B cell (primary cell): ENCODE data around the gene TCF12. TPM values are rescaled to one million over a fixed set of nuclear protein-coding genes. Genes with fewer than 3 reads are reported as not detected.

Source experiments
- ATAC-seq: fragments of 200-7000 bp; cut with Tn5 transposase; one replicate; pipeline ENCODE4 v1.10.0; 2021; ENCODE audit warnings: low read depth, mild to moderate bottlenecking, moderate number of reproducible peaks, moderate library complexity
- CTCF ChIA-PET: fragments of 350-600 bp; sonication (Branson Sonifier 250); formaldehyde crosslinking; loops from one replicate; lab custom pipeline; 2021; ENCODE audit warnings: antibody characterized with exemption, inconsistent platforms; lab: Charles Lee
- POLR2A ChIA-PET: fragments of 350-600 bp; sonication (Branson Sonifier 250); formaldehyde crosslinking; loops from one replicate; lab custom pipeline; 2021; ENCODE audit warnings: antibody characterized with exemption; lab: Charles Lee
- DNase-seq: peaks from one replicate; pipeline ENCODE4 v3.0.0; 2013
- H2AFZ ChIP-seq: 2 replicates; pipeline ENCODE4 v1.6.1; 2012; ENCODE audit warnings: mild to moderate bottlenecking, low read depth, low read length; ENCODE audit not compliant: insufficient read depth, poor library complexity, severe bottlenecking
- H3K27ac ChIP-seq, 2 donors: 1 replicate in 1 of 2; 2 replicates in 1 of 2; pipeline ENCODE4 v1.5.1; 2012 to 2013; ENCODE audit warnings: low read length in 2 of 2, mild to moderate bottlenecking in 2 of 2, moderate library complexity in 1 of 2
- H3K27me3 ChIP-seq, 4 experiments: fragments of 200-600 bp in 1 of 4; sonication (generic) in 1 of 4; replicated peaks in 1 of 4; 1 replicate in 2 of 4; 2 replicates in 2 of 4; pipeline versions ENCODE4 v1.6.1 to v1.7.0; 2013 to 2016; ENCODE audit warnings: low read length in 3 of 4, mild to moderate bottlenecking in 2 of 4, mixed read lengths in 1 of 4, moderate library complexity in 1 of 4; ENCODE audit not compliant: insufficient read depth in 4 of 4, control insufficient read depth in 3 of 4; ENCODE audit errors: control extremely low read depth in 1 of 4
- H3K36me3 ChIP-seq, 2 experiments: replicated peaks in 1 of 2; 1 replicate in 1 of 2; 2 replicates in 1 of 2; pipeline versions ENCODE4 v1.6.1 to v1.7.1; 2013; ENCODE audit warnings: low read length in 1 of 2; ENCODE audit not compliant: insufficient read depth in 2 of 2, control insufficient read depth in 1 of 2; ENCODE audit errors: control extremely low read depth in 1 of 2, extremely low read depth in 1 of 2
- H3K4me1 ChIP-seq, 2 donors: fragments of 200-600 bp in 1 of 2; sonication (generic) in 1 of 2; 1 replicate in 1 of 2; 2 replicates in 1 of 2; pipeline versions ENCODE4 v1.5.1 to v1.6.1; 2013 to 2017; ENCODE audit warnings: low read length in 2 of 2; ENCODE audit not compliant: control insufficient read depth in 2 of 2, insufficient read depth in 2 of 2
- H3K4me2 ChIP-seq: replicated peaks from 2 replicates; pipeline ENCODE3; 2012; ENCODE audit warnings: mild to moderate bottlenecking, low read depth, low read length; ENCODE audit not compliant: poor library complexity, severe bottlenecking
- H3K4me3 ChIP-seq, 5 experiments: fragments of 200-600 bp in 1 of 5; sonication (generic) in 1 of 5; 1 replicate in 3 of 5; 2 replicates in 2 of 5; pipeline versions ENCODE4 v1.5.1 to v1.7.0; 2011 to 2016; ENCODE audit warnings: low read length in 4 of 5, mild to moderate bottlenecking in 4 of 5, low read depth in 2 of 5, control low read depth in 1 of 5, moderate library complexity in 1 of 5; ENCODE audit not compliant: insufficient read depth in 1 of 5; ENCODE audit errors: control extremely low read depth in 1 of 5, extremely low read depth in 1 of 5
- H3K79me2 ChIP-seq: fragments of 200-600 bp; sonication (generic); one replicate; pipeline ENCODE4 v1.6.0; 2016; ENCODE audit warnings: low read length; ENCODE audit not compliant: control insufficient read depth, insufficient read depth
- H3K9ac ChIP-seq: fragments of 200-600 bp; sonication (generic); 2 replicates; pipeline ENCODE4 v1.6.1; 2017; ENCODE audit warnings: mild to moderate bottlenecking, low read length, moderate library complexity
- H3K9me3 ChIP-seq, 3 donors: one replicate each; pipeline versions ENCODE4 v1.6.1 to v1.7.1; 2013; ENCODE audit warnings: low read length in 2 of 3; ENCODE audit not compliant: control insufficient read depth in 2 of 3, insufficient read depth in 1 of 3; ENCODE audit errors: control extremely low read depth in 1 of 3
- H4K20me1 ChIP-seq: 2 replicates; pipeline ENCODE4 v1.6.0; 2012; ENCODE audit warnings: mild to moderate bottlenecking, low read length; ENCODE audit not compliant: insufficient read depth, control insufficient read depth, poor library complexity, severe bottlenecking
- H3K27ac Mint-ChIP-seq: one replicate; pipeline ENCODE4 v1.8.0; 2021; ENCODE audit warnings: mixed read lengths
- H3K27me3 Mint-ChIP-seq: one replicate; pipeline ENCODE4 v1.8.0; 2021; ENCODE audit warnings: mixed read lengths
- H3K4me1 Mint-ChIP-seq: one replicate; pipeline ENCODE4 v1.8.0; 2021; ENCODE audit warnings: mixed read lengths
- H3K4me3 Mint-ChIP-seq: one replicate; pipeline ENCODE4 v1.8.0; 2021; ENCODE audit warnings: mixed read lengths
- H3K9me3 Mint-ChIP-seq: one replicate; pipeline ENCODE4 v1.8.0; 2022; ENCODE audit warnings: mixed read lengths; ENCODE audit not compliant: insufficient read depth
- EZH2 ChIP-seq: IDR thresholded peaks from 2 replicates; pipeline ENCODE4 v1.6.1; 2012; ENCODE audit warnings: borderline replicate concordance, low read depth, mild to moderate bottlenecking, moderate library complexity, low read length; ENCODE audit not compliant: insufficient read depth, poor library complexity, severe bottlenecking
- WGBS: methylation state at CpG from one replicate; pipeline ENCODE4 v1.1.5; 2013; ENCODE audit warnings: missing lambda C conversion rate; ENCODE audit not compliant: insufficient coverage; 5-methylcytosine and 5-hydroxymethylcytosine counted together
- intact Hi-C: fragments of 100-400 bp; cut with micrococcal nuclease; formaldehyde crosslinking; loops from one replicate; pipeline ENCODE4 v1.10.0; 2022
- polyA plus RNA-seq: library from polyadenylated mRNA; depleted of rRNA; stranded (reverse); fragments of >200 nt; gene quantifications from 2 replicates; pipeline ENCODE4 v1.2.3, GENCODE V29; 2012
- total RNA-seq, 2 donors: library from RNA; stranded (reverse); fragments of 120-200 nt in 1 of 2; gene quantifications; 1 replicate in 1 of 2; 2 replicates in 1 of 2; pipeline versions ENCODE4 v1.2.3 to v1.2.4, GENCODE V29; 2013 to 2022
- TF ChIP-seq, protein P1 (sequence below): fragments of 200-600 bp; IDR thresholded peaks from one replicate; pipeline ENCODE4 v1.8.0; 2022; ENCODE audit warnings: antibody characterized with exemption, mild to moderate bottlenecking

TCF12 gene
- total and polyA plus RNA-seq, 2 donors (not counting 1 experiment from before 2014, with no cell fraction given): 27.1 to 131 TPM

DNA sequence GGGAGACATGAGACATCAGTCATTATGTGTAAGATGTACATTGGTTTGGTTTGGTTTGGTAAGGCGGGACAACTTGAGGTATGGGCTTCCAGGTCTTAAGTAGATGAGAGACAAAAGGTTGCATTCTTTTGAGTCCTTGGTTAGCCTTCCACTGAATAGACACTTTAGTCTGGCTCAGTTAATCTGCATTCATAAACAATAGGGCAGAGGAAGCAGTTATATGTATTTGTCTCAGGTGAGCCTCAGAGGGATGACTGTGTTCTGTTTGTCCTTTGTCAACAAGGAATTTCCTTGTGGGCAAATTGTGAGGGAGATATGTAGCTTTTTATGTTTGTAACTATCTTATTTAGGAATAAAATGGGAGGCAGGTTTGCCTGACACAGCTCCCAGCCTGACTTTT, 50.4 kb downstream of the TCF12 start:
- Histone ChIP-seq H2AFZ (no peak overlapping the region), H3K4me1 (no peaks in the 10 kb centered on the region), H3K36me3 (no peaks in the 10 kb centered on the region), H3K27me3 (no peaks in the 10 kb centered on the region), H3K4me3 (no peak overlapping the region), H3K4me2 (no peak overlapping the region), H3K9me3 (no peaks in the 10 kb centered on the region), H3K27ac (no peak overlapping the region), H4K20me1 (peaks cover 44% of the 10 kb centered on the region), H3K79me2 (peaks cover 87% of the 10 kb centered on the region), H3K9ac (no peak overlapping the region)
- intact Hi-C loops: no loop called here
- H3K4me1 Mint-ChIP-seq: peaks cover 47% of the 10 kb centered on the region
- H3K27me3 Mint-ChIP-seq: no peaks in the 10 kb centered on the region
- DNase-seq: no peak
- no CpG with 5 or more reads among the region's 1 CpG for WGBS
- CTCF ChIA-PET: interaction anchor here (1.1 to 1.3 kb wide), 2 partner anchors 21 to 177 kb away, joined by 3 read pairs; no protein-coding TSS in a partner anchor
- ATAC-seq: no peak
- no peak for TF ChIP-seq EZH2
- TF ChIP-seq, protein P1, sequence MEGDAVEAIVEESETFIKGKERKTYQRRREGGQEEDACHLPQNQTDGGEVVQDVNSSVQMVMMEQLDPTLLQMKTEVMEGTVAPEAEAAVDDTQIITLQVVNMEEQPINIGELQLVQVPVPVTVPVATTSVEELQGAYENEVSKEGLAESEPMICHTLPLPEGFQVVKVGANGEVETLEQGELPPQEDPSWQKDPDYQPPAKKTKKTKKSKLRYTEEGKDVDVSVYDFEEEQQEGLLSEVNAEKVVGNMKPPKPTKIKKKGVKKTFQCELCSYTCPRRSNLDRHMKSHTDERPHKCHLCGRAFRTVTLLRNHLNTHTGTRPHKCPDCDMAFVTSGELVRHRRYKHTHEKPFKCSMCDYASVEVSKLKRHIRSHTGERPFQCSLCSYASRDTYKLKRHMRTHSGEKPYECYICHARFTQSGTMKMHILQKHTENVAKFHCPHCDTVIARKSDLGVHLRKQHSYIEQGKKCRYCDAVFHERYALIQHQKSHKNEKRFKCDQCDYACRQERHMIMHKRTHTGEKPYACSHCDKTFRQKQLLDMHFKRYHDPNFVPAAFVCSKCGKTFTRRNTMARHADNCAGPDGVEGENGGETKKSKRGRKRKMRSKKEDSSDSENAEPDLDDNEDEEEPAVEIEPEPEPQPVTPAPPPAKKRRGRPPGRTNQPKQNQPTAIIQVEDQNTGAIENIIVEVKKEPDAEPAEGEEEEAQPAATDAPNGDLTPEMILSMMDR: no peak
- no peaks in the 10 kb centered on the region for H3K9me3 Mint-ChIP-seq
- POLR2A ChIA-PET: no interaction called here
- no peak overlapping the region for H3K4me3 Mint-ChIP-seq
- no peak overlapping the region for H3K27ac Mint-ChIP-seq

- Histone ChIP-seq H3K4me1 (no peaks in the 10 kb centered on the region), H2AFZ (no peak overlapping the region), H3K79me2 (peaks cover 82% of the 10 kb centered on the region), H3K4me2 (no peak overlapping the region), H3K9ac (no peak overlapping the region), H4K20me1 (peaks cover 38% of the 10 kb centered on the region), H3K27ac (no peak overlapping the region), H3K9me3 (no peaks in the 10 kb centered on the region), H3K36me3 (no peaks in the 10 kb centered on the region), H3K4me3 (no peak overlapping the region), H3K27me3 (no peaks in the 10 kb centered on the region)
- CTCF ChIA-PET: interaction anchor here (1.3 kb wide), 1 partner anchor 177 kb away, joined by 3 read pairs; no protein-coding TSS in a partner anchor
- Mint-ChIP-seq H3K27ac (no peak overlapping the region), H3K4me1 (peaks cover 43% of the 10 kb centered on the region), H3K27me3 (no peaks in the 10 kb centered on the region), H3K9me3 (no peaks in the 10 kb centered on the region), H3K4me3 (no peak overlapping the region)
- intact Hi-C loops: no loop called here
- POLR2A ChIA-PET: no interaction called here
- no peak for TF ChIP-seq EZH2
- TF ChIP-seq, protein P1: no peak
- DNase-seq (no peak), ATAC-seq (no peak)
- 100% methylated on average over 2 of the region's 9 CpGs for WGBS
Measured at GRCh38 chr15:56969265-56969895, 50.9 kb downstream of the TCF12 start.
